CD8-positive, alpha-beta memory T cell (primary cell): ENCODE data around the gene MORN3. TPM values are rescaled to one million over a fixed set of nuclear protein-coding genes. Genes with fewer than 3 reads are reported as not detected.
"Not testable (repeated sequence)": the region's sequence is repeated elsewhere in the genome, so short reads cannot be mapped to it uniquely, and the experiment has no call there.

Experiments
- CTCF ChIA-PET: fragments of 350-600 bp; sonication (Branson Sonifier 250); formaldehyde crosslinking; loops from one replicate; lab custom pipeline; 2021; ENCODE audit warnings: antibody characterized with exemption; lab: Charles Lee
- POLR2A ChIA-PET: fragments of 350-600 bp; sonication (Branson Sonifier 250); formaldehyde crosslinking; loops from one replicate; lab custom pipeline; 2021; ENCODE audit warnings: antibody characterized with exemption; lab: Charles Lee
- DNase-seq, 5 donors: peaks; one replicate each; pipeline versions ENCODE4 v3.0.0 to v3.0.0-alpha.2; 2020 to 2022; ENCODE audit warnings: mixed read lengths in 1 of 5
- H3K27ac ChIP-seq: one replicate; pipeline ENCODE4 v1.7.0; 2013; ENCODE audit warnings: low read depth, mild to moderate bottlenecking, low read length, moderate library complexity
- H3K27me3 ChIP-seq: 2 replicates; pipeline ENCODE4 v1.7.0; 2013; ENCODE audit warnings: low read length, mild to moderate bottlenecking; ENCODE audit not compliant: insufficient read depth, poor library complexity, severe bottlenecking
- H3K36me3 ChIP-seq: 2 replicates; pipeline ENCODE4 v1.7.0; 2013; ENCODE audit warnings: mild to moderate bottlenecking, low read length, moderate library complexity; ENCODE audit not compliant: insufficient read depth
- H3K4me1 ChIP-seq: 2 replicates; pipeline ENCODE4 v1.7.0; 2013; ENCODE audit warnings: mild to moderate bottlenecking, low read length, moderate library complexity; ENCODE audit not compliant: insufficient read depth
- H3K4me3 ChIP-seq: 2 replicates; pipeline ENCODE4 v1.7.0; 2013; ENCODE audit warnings: mild to moderate bottlenecking, low read length
- H3K9me3 ChIP-seq: 2 replicates; pipeline ENCODE4 v1.7.0; 2013; ENCODE audit warnings: mild to moderate bottlenecking, low read length
- H3K27ac Mint-ChIP-seq, 8 donors: one replicate each; pipeline ENCODE4 v1.8.0; 2020 to 2021; ENCODE audit warnings: mixed read lengths in 8 of 8, mild to moderate bottlenecking in 6 of 8, inconsistent platforms in 3 of 8, moderate library complexity in 3 of 8
- H3K27me3 Mint-ChIP-seq, 2 donors: one replicate each; pipeline ENCODE4 v1.8.0; 2020 to 2021; ENCODE audit warnings: mixed read lengths in 2 of 2, mild to moderate bottlenecking in 1 of 2, moderate library complexity in 1 of 2
- H3K36me3 Mint-ChIP-seq, 3 donors: one replicate each; pipeline ENCODE4 v1.8.0; 2020 to 2021; ENCODE audit warnings: mixed read lengths in 3 of 3, inconsistent platforms in 1 of 3, mild to moderate bottlenecking in 1 of 3
- H3K4me1 Mint-ChIP-seq, 3 donors: one replicate each; pipeline ENCODE4 v1.8.0; 2020 to 2021; ENCODE audit warnings: mixed read lengths in 3 of 3, inconsistent platforms in 1 of 3, mild to moderate bottlenecking in 1 of 3
- H3K4me3 Mint-ChIP-seq, 7 donors: one replicate each; pipeline ENCODE4 v1.8.0; 2020 to 2021; ENCODE audit warnings: mixed read lengths in 7 of 7, mild to moderate bottlenecking in 6 of 7, moderate library complexity in 4 of 7, inconsistent platforms in 2 of 7
- H3K9me3 Mint-ChIP-seq, 5 donors: one replicate each; pipeline ENCODE4 v1.8.0; 2020 to 2022; ENCODE audit warnings: mixed read lengths in 5 of 5, mild to moderate bottlenecking in 3 of 5, moderate library complexity in 2 of 5, inconsistent platforms in 1 of 5
- polyA plus RNA-seq: library from polyadenylated mRNA; unstranded; fragments of 300-500 nt; fragmentation: Illumina TruSeq; gene quantifications from one replicate; pipeline ENCODE4 v1.2.3, GENCODE V29; 2021
- total RNA-seq, 2 experiments: library from RNA; stranded (reverse); gene quantifications; one replicate each; pipeline ENCODE4 v1.2.3, GENCODE V29; 2021

MORN3 gene
- total and polyA plus RNA-seq, 3 experiments from 2014 or later = 1.8 to 6.5 (median 2.5) TPM

GRCh38 chr12:121666829-121667228, 2.6 kb downstream of the MORN3 start:
- H3K4me1 Mint-ChIP-seq = peaks cover 49 to 70% (median 57%) of the 10 kb centered on the region in 3 donors

GRCh38 chr12:121663610-121663929, 5.9 kb downstream of the MORN3 start:
- Histone ChIP-seq H3K4me1 (peaks cover 89% of the 10 kb centered on the region), H3K9me3 (no peaks in the 10 kb centered on the region), H3K27ac (peak overlapping the region; percentile 83), H3K4me3 (peak overlapping the region; percentile 52), H3K27me3 (no peaks in the 10 kb centered on the region), H3K36me3 (no peaks in the 10 kb centered on the region)
- ChIA-PET CTCF (interaction anchor here (0.9 kb wide), 1 partner anchor 9 kb away, joined by 3 read pairs; no protein-coding TSS in a partner anchor), POLR2A (interaction anchor here (1.0 to 1.4 kb wide), 2 partner anchors 9 to 37 kb away, joined by 5 read pairs; partner anchors contain the start of gene ORAI1)
- Mint-ChIP-seq H3K27ac (peak overlapping the region; percentile 92 to 99 (median 98)), H3K4me1 (peaks cover 58 to 85% (median 75%) of the 10 kb centered on the region in 3 donors), H3K4me3 (peak overlapping the region; percentile 82 to 95 (median 93)), H3K9me3 (no peaks in the 10 kb centered on the region), H3K36me3 (peaks cover 0 to 23% (median 0%) of the 10 kb centered on the region in 3 donors), H3K27me3 (peaks cover 0 to 9% of the 10 kb centered on the region in 2 donors)
- no peak for DNase-seq

More at GRCh38 chr12:121666829-121667228, 2.6 kb downstream of the MORN3 start:
- H3K27me3 ChIP-seq, H3K36me3 ChIP-seq, H3K27me3 Mint-ChIP-seq, H3K9me3 Mint-ChIP-seq, H3K27ac ChIP-seq, H3K9me3 ChIP-seq, DNase-seq, H3K4me3 ChIP-seq: not testable (repeated sequence)
- Mint-ChIP-seq H3K36me3 (peaks cover 0 to 30% (median 0%) of the 10 kb centered on the region in 3 donors), H3K4me3 (peak overlapping the region in 4 of 7 donors; percentile 33 to 60 (median 48)), H3K27ac (peak overlapping the region in 6 of 8 donors; percentile 68 to 93 (median 86))
- POLR2A ChIA-PET = interaction anchor here (0.5 kb wide), 1 partner anchor 87 kb away, joined by 3 read pairs; no protein-coding TSS in a partner anchor
- CTCF ChIA-PET = interaction anchor here (6.5 to 8.2 kb wide), 2 partner anchors 8 to 113 kb away, joined by 54 to 81 read pairs; no protein-coding TSS in a partner anchor
- H3K4me1 ChIP-seq = peaks cover 77% of the 10 kb centered on the region

- Mint-ChIP-seq H3K4me1 (peaks cover 67 to 89% (median 88%) of the 10 kb centered on the region in 3 donors), H3K36me3 (peaks cover 0 to 17% (median 0%) of the 10 kb centered on the region in 3 donors), H3K27ac (peak overlapping the region; percentile 47 to 99 (median 76)), H3K4me3 (peak overlapping the region in 1 of 7 donors; percentile 52)
- POLR2A ChIA-PET = interaction anchor here (1.4 to 2.1 kb wide), 2 partner anchors 13 to 34 kb away, joined by 6 to 35 read pairs; no protein-coding TSS in a partner anchor
- H3K27me3 Mint-ChIP-seq, DNase-seq, H3K4me3 ChIP-seq, H3K9me3 Mint-ChIP-seq, H3K9me3 ChIP-seq, H3K27me3 ChIP-seq, H3K27ac ChIP-seq, H3K36me3 ChIP-seq: not testable (repeated sequence)
- peaks cover 91% of the 10 kb centered on the region for H3K4me1 ChIP-seq
- CTCF ChIA-PET = interaction anchor here (0.5 to 5.1 kb wide), 6 partner anchors 8 to 34 kb away, joined by 3 to 54 read pairs (median 4); partner anchors contain the start of genes MORN3 and ORAI1
Measured at GRCh38 chr12:121661353-121662105, 7.9 kb downstream of the MORN3 start.

- POLR2A ChIA-PET = interaction anchor here (0.6 to 2.9 kb wide), 4 partner anchors 11 to 256 kb away, joined by 5 to 20 read pairs (median 10); partner anchors contain the start of gene ORAI1
- H3K4me3 Mint-ChIP-seq = peak overlapping the region; percentile 14 to 77 (median 66)
- Histone ChIP-seq H3K4me3 (no peak overlapping the region), H3K9me3 (no peaks in the 10 kb centered on the region), H3K4me1 (peaks cover 54% of the 10 kb centered on the region), H3K36me3 (no peaks in the 10 kb centered on the region), H3K27ac (no peak overlapping the region), H3K27me3 (no peaks in the 10 kb centered on the region)
- DNase-seq = no peak
- H3K27ac Mint-ChIP-seq = peak overlapping the region; percentile 57 to 100 (median 96)
- CTCF ChIA-PET = interaction anchor here (1.0 to 5.1 kb wide), 8 partner anchors 8 to 137 kb away, joined by 3 to 54 read pairs (median 4); partner anchors contain the start of gene MORN3
- H3K27me3 Mint-ChIP-seq = peaks cover 0 to 9% of the 10 kb centered on the region in 2 donors
- H3K36me3 Mint-ChIP-seq = peaks cover 0 to 19% (median 3%) of the 10 kb centered on the region in 3 donors
- H3K9me3 Mint-ChIP-seq = no peaks in the 10 kb centered on the region
- H3K4me1 Mint-ChIP-seq = peaks cover 53 to 79% (median 73%) of the 10 kb centered on the region in 3 donors
Measured at GRCh38 chr12:121657305-121658008, 12.0 kb downstream of the MORN3 start.

- H3K4me1 Mint-ChIP-seq = peaks cover 44 to 65% (median 62%) of the 10 kb centered on the region in 3 donors
- ChIA-PET CTCF (interaction anchor here (0.8 to 1.5 kb wide), 2 partner anchors 12 to 18 kb away, joined by 3 to 4 read pairs; no protein-coding TSS in a partner anchor), POLR2A (interaction anchor here (2.7 kb wide), 1 partner anchor 29 kb away, joined by 16 read pairs; the partner anchor contains the start of gene ORAI1)
- Histone ChIP-seq H3K4me1 (peaks cover 41% of the 10 kb centered on the region), H3K9me3 (no peaks in the 10 kb centered on the region), H3K4me3 (no peak overlapping the region), H3K27ac (no peak overlapping the region), H3K36me3 (no peaks in the 10 kb centered on the region), H3K27me3 (no peaks in the 10 kb centered on the region)
- H3K36me3 Mint-ChIP-seq = peaks cover 0 to 25% (median 3%) of the 10 kb centered on the region in 3 donors
- peak overlapping the region in 3 of 8 donors; percentile 3 to 93 (median 69) for H3K27ac Mint-ChIP-seq
- no peaks in the 10 kb centered on the region for H3K9me3 Mint-ChIP-seq
- no peak for DNase-seq
- H3K27me3 Mint-ChIP-seq = peaks cover 0 to 9% of the 10 kb centered on the region in 2 donors
- no peak overlapping the region for H3K4me3 Mint-ChIP-seq
Measured at GRCh38 chr12:121656122-121656521, 13.3 kb downstream of the MORN3 start.

- Mint-ChIP-seq H3K9me3 (no peaks in the 10 kb centered on the region), H3K36me3 (peaks cover 2 to 33% (median 6%) of the 10 kb centered on the region in 3 donors), H3K4me3 (no peak overlapping the region), H3K27me3 (peaks cover 0 to 7% of the 10 kb centered on the region in 2 donors), H3K4me1 (peaks cover 41 to 61% (median 61%) of the 10 kb centered on the region in 3 donors), H3K27ac (peak overlapping the region in 7 of 8 donors; percentile 36 to 89 (median 73))
- Histone ChIP-seq H3K36me3 (no peaks in the 10 kb centered on the region), H3K4me1 (peaks cover 32% of the 10 kb centered on the region), H3K9me3 (no peaks in the 10 kb centered on the region), H3K4me3 (no peak overlapping the region), H3K27me3 (no peaks in the 10 kb centered on the region), H3K27ac (no peak overlapping the region)
- DNase-seq = no peak
- CTCF ChIA-PET = no interaction called here
- POLR2A ChIA-PET = no interaction called here
Measured at GRCh38 chr12:121653999-121654398, 15.5 kb downstream of the MORN3 start.

- Mint-ChIP-seq H3K4me1 (peaks cover 34 to 58% (median 55%) of the 10 kb centered on the region in 3 donors), H3K36me3 (peaks cover 3 to 38% (median 6%) of the 10 kb centered on the region in 3 donors), H3K27ac (peak overlapping the region in 5 of 8 donors; percentile 12 to 86 (median 48)), H3K9me3 (no peaks in the 10 kb centered on the region), H3K4me3 (peak overlapping the region in 1 of 7 donors; percentile 3), H3K27me3 (peaks cover 0 to 2% of the 10 kb centered on the region in 2 donors)
- H3K27me3 ChIP-seq = no peaks in the 10 kb centered on the region
- ChIA-PET POLR2A (interaction anchor here (0.6 to 1.0 kb wide), 2 partner anchors 15 to 1418 kb away, joined by 3 read pairs; no protein-coding TSS in a partner anchor), CTCF (interaction anchor here (0.8 to 1.5 kb wide), 6 partner anchors 16 to 117 kb away, joined by 3 to 5 read pairs (median 3); no protein-coding TSS in a partner anchor)
- DNase-seq = no peak
- no peaks in the 10 kb centered on the region for H3K36me3 ChIP-seq
- peaks cover 28% of the 10 kb centered on the region for H3K4me1 ChIP-seq
- H3K27ac ChIP-seq = no peak overlapping the region
- no peak overlapping the region for H3K4me3 ChIP-seq
- H3K9me3 ChIP-seq = no peaks in the 10 kb centered on the region
Measured at GRCh38 chr12:121652767-121653497, 16.5 kb downstream of the MORN3 start.
